ENCODE data around the gene HAND1.

HAND1 gene

GRCh38 chr5:154478224-154478565 is at the start of gene HAND1:
Gene HAND1 (minus strand): TSS chr5:154478227. CDS start chr5:154478008, 219 bp downstream.
- DNase-seq, result peak in 1 of 2 donors; percentile 74
- Histone ChIP-seq H3K4me3 (peak within 1 kb of the TSS; percentile 42 to 46), H3K27me3 (peaks cover 14 to 100% of the 10 kb centered on the region in 2 donors), H3K36me3 (no peaks in the 10 kb centered on the region), H3K9me3 (no peaks in the 10 kb centered on the region), H3K27ac (peak within 1 kb of the TSS in 1 of 2 donors; percentile 25), H3K4me1 (peaks cover 0 to 60% (median 50%) of the 10 kb centered on the region in 4 donors)
- no peak for TF ChIP-seq CTCF (IDR thresholded peaks at IDR 0.05)
- intact Hi-C loops (cut with DNase I; ENCODE audit: low total_unique reads), result no loop called here

- intact Hi-C loops (cut with DNase I; ENCODE audit: low total_unique reads), result no loop called here
- H3K36me3 ChIP-seq, result no peaks in the 10 kb centered on the region
- no peak for TF ChIP-seq CTCF (IDR thresholded peaks at IDR 0.05)
Measured at GRCh38 chr5:154526231-154527226, 48.5 kb upstream of the HAND1 start.

GRCh38 chr5:154524859-154525258 is 46.8 kb upstream of the HAND1 start:
- Histone ChIP-seq H3K9me3 (no peaks in the 10 kb centered on the region), H3K36me3 (no peaks in the 10 kb centered on the region), H3K4me1 (peaks cover 0 to 12% (median 2%) of the 10 kb centered on the region in 4 donors), H3K27ac (no peak overlapping the region), H3K27me3 (peaks cover 0 to 16% of the 10 kb centered on the region in 2 donors), H3K4me3 (no peak overlapping the region)
- no peak for TF ChIP-seq CTCF (IDR thresholded peaks at IDR 0.05)
- intact Hi-C loops (cut with DNase I; ENCODE audit: low total_unique reads), result no loop called here
- no peak for DNase-seq

More at GRCh38 chr5:154526231-154527226, 48.5 kb upstream of the HAND1 start:
- no peak overlapping the region for H3K4me3 ChIP-seq
- no peak for DNase-seq
- H3K9me3 ChIP-seq, result no peaks in the 10 kb centered on the region
- peaks cover 0 to 10% of the 10 kb centered on the region in 2 donors for H3K27me3 ChIP-seq
- H3K27ac ChIP-seq, result no peak overlapping the region
- H3K4me1 ChIP-seq, result peaks cover 0 to 12% (median 2%) of the 10 kb centered on the region in 4 donors

GRCh38 chr5:154524181-154524580 is 46.2 kb upstream of the HAND1 start:
- H3K27me3 ChIP-seq, result peaks cover 0 to 19% of the 10 kb centered on the region in 2 donors
- intact Hi-C loops (cut with DNase I; ENCODE audit: low total_unique reads), result no loop called here
- H3K27ac ChIP-seq, result no peak overlapping the region
- H3K4me1 ChIP-seq, result peaks cover 0 to 12% (median 2%) of the 10 kb centered on the region in 4 donors
- H3K36me3 ChIP-seq, result no peaks in the 10 kb centered on the region
- DNase-seq, result no peak
- no peaks in the 10 kb centered on the region for H3K9me3 ChIP-seq
- TF ChIP-seq CTCF (IDR thresholded peaks at IDR 0.05), result no peak
- no peak overlapping the region for H3K4me3 ChIP-seq

GRCh38 chr5:154523709-154524108 is 45.7 kb upstream of the HAND1 start:
- H3K4me3 ChIP-seq, result no peak overlapping the region
- H3K27ac ChIP-seq, result no peak overlapping the region
- DNase-seq, result no peak
- peaks cover 0 to 12% (median 2%) of the 10 kb centered on the region in 4 donors for H3K4me1 ChIP-seq
- H3K9me3 ChIP-seq, result no peaks in the 10 kb centered on the region
- peaks cover 0 to 22% of the 10 kb centered on the region in 2 donors for H3K27me3 ChIP-seq
- H3K36me3 ChIP-seq, result no peaks in the 10 kb centered on the region
- TF ChIP-seq CTCF (IDR thresholded peaks at IDR 0.05), result no peak
- intact Hi-C loops (cut with DNase I; ENCODE audit: low total_unique reads), result no loop called here

Data from tibial artery (tissue), 4 donors.